Liver (tissue), 9 donors: ENCODE data around the gene NFKBIB. TPM values are rescaled to one million over a fixed set of nuclear protein-coding genes. Genes with fewer than 3 reads are reported as not detected.

Source experiments
- DNase-seq: peaks from one replicate; pipeline ENCODE4 v3.0.0-alpha.2; 2017; ENCODE audit warnings: low spot score
- H3K27ac ChIP-seq, 2 donors: one replicate each; pipeline ENCODE4 v1.7.0; 2013; ENCODE audit warnings: inconsistent platforms in 2 of 2, low read length in 2 of 2, control low read depth in 1 of 2, low read depth in 1 of 2, mild to moderate bottlenecking in 1 of 2
- H3K27me3 ChIP-seq, 4 donors: one replicate each; pipeline versions ENCODE4 v1.6.1 to v1.7.0; 2013; ENCODE audit warnings: low read length in 3 of 4, inconsistent platforms in 1 of 4, mild to moderate bottlenecking in 1 of 4, moderate library complexity in 1 of 4; ENCODE audit not compliant: control insufficient read depth in 4 of 4, insufficient read depth in 4 of 4
- H3K36me3 ChIP-seq, 4 donors: one replicate each; pipeline versions ENCODE4 v1.6.1 to v1.7.0; 2013; ENCODE audit warnings: low read length in 3 of 4, mild to moderate bottlenecking in 3 of 4, low read depth in 1 of 4, moderate library complexity in 1 of 4; ENCODE audit not compliant: control insufficient read depth in 4 of 4, insufficient read depth in 3 of 4
- H3K4me1 ChIP-seq, 4 donors: one replicate each; pipeline versions ENCODE4 v1.6.1 to v1.7.0; 2013; ENCODE audit warnings: low read length in 3 of 4, mild to moderate bottlenecking in 3 of 4, moderate library complexity in 1 of 4; ENCODE audit not compliant: control insufficient read depth in 4 of 4, insufficient read depth in 4 of 4
- H3K4me3 ChIP-seq, 3 donors: one replicate each; pipeline versions ENCODE4 v1.6.1 to v1.7.0; 2013; ENCODE audit warnings: low read length in 3 of 3, control low read depth in 1 of 3, low read depth in 1 of 3, mild to moderate bottlenecking in 1 of 3
- H3K9ac ChIP-seq, 2 donors: one replicate each; pipeline ENCODE4 v1.7.0; 2013; ENCODE audit warnings: low read length in 2 of 2, mild to moderate bottlenecking in 2 of 2, moderate library complexity in 2 of 2, control low read depth in 1 of 2, low read depth in 1 of 2
- H3K9me3 ChIP-seq, 4 donors: one replicate each; pipeline versions ENCODE4 v1.6.1 to v1.7.0; 2013; ENCODE audit warnings: low read length in 3 of 4; ENCODE audit not compliant: control insufficient read depth in 4 of 4
- FOXA1 ChIP-seq: IDR thresholded peaks from 2 replicates; pipeline ENCODE4 v1.6.1; 2016; ENCODE audit warnings: antibody characterized with exemption
- FOXA2 ChIP-seq: IDR thresholded peaks from 2 replicates; pipeline ENCODE4 v1.6.1; 2016; ENCODE audit warnings: antibody characterized with exemption
- GABPA ChIP-seq, 2 donors: IDR thresholded peaks in 1 of 2; conservative IDR thresholded peaks in 1 of 2; 2 replicates each; pipeline ENCODE4 v1.6.1; 2016; ENCODE audit warnings: antibody characterized with exemption in 2 of 2, mild to moderate bottlenecking in 1 of 2, moderate library complexity in 1 of 2
- HNF4A ChIP-seq, 2 donors: conservative IDR thresholded peaks; 2 replicates each; pipeline ENCODE4 v1.6.1; 2016; ENCODE audit warnings: antibody characterized with exemption in 2 of 2, mild to moderate bottlenecking in 2 of 2
- HNF4G ChIP-seq: IDR thresholded peaks from 2 replicates; pipeline ENCODE4 v1.6.1; 2016; ENCODE audit warnings: antibody characterized with exemption
- JUND ChIP-seq, 2 donors: IDR thresholded peaks; 2 replicates each; pipeline ENCODE4 v1.6.1; 2016; ENCODE audit warnings: antibody characterized with exemption in 2 of 2
- NR2F2 ChIP-seq: IDR thresholded peaks from 2 replicates; pipeline ENCODE4 v1.6.1; 2016; ENCODE audit warnings: antibody characterized with exemption
- RAD21 ChIP-seq, 2 donors: IDR thresholded peaks; 2 replicates each; pipeline ENCODE4 v1.6.1; 2016; ENCODE audit warnings: antibody characterized with exemption in 2 of 2, mild to moderate bottlenecking in 2 of 2
- RXRA ChIP-seq, 2 donors: IDR thresholded peaks; 2 replicates each; pipeline ENCODE4 v1.6.1; 2017 to 2018; ENCODE audit warnings: antibody characterized with exemption in 2 of 2, mild to moderate bottlenecking in 1 of 2
- SP1 ChIP-seq: IDR thresholded peaks from 2 replicates; pipeline ENCODE4 v1.6.1; 2018; ENCODE audit warnings: antibody characterized with exemption, mild to moderate bottlenecking
- TAF1 ChIP-seq: conservative IDR thresholded peaks from 2 replicates; pipeline ENCODE4 v1.6.1; 2016; ENCODE audit warnings: antibody characterized with exemption, mild to moderate bottlenecking
- WGBS: extraction: QIAGEN DNeasy Blood & Tissue Kit; methylation state at CpG from one replicate; pipeline ENCODE4 v1.1.7; 2013; 5-methylcytosine and 5-hydroxymethylcytosine counted together
- polyA plus RNA-seq, 2 donors: library from polyadenylated mRNA; stranded (reverse) in 1 of 2; unstranded in 1 of 2; fragments of 200-250 nt in 1 of 2; fragments of >200 nt in 1 of 2; fragmentation: Nextera tagmentation in 1 of 2; extraction: Ambion mirVana in 1 of 2; gene quantifications; one replicate each; pipeline versions ENCODE4 v1.2.1 to v1.2.3, GENCODE V29; 2013 to 2015
- total RNA-seq, 2 donors: library from RNA; depleted of rRNA; stranded (reverse); fragments of >200 nt; gene quantifications; one replicate each; pipeline ENCODE4 v1.2.3, GENCODE V29; 2014
- TF ChIP-seq, protein P1 (sequence below): IDR thresholded peaks from 2 replicates; pipeline ENCODE4 v1.6.1; 2016; ENCODE audit warnings: antibody characterized with exemption
- TF ChIP-seq, protein P2 (sequence below): IDR thresholded peaks from 2 replicates; pipeline ENCODE4 v1.6.1; 2016; ENCODE audit warnings: antibody characterized with exemption, mild to moderate bottlenecking
- TF ChIP-seq, protein P3 (sequence below): IDR thresholded peaks from 2 replicates; pipeline ENCODE4 v1.6.1; 2016; ENCODE audit warnings: antibody characterized with exemption
- TF ChIP-seq, protein P4 (sequence below): IDR thresholded peaks from 2 replicates; pipeline ENCODE4 v1.6.1; 2016; ENCODE audit warnings: antibody characterized with exemption
- TF ChIP-seq, protein P5 (sequence below): fragments of 150-350 bp; IDR thresholded peaks from 2 replicates; pipeline ENCODE4 v1.5.1; 2017; ENCODE audit warnings: improper control_type of control experiment, low read depth, low read length; ENCODE audit not compliant: missing input control
- donor health status: healthy.
- donor health status: healthy.
- donor health status: healthy.
- donor health status: healthy.
- donor health status: healthy.

NFKBIB gene
- total and polyA plus RNA-seq, 4 donors = 8.0 to 25.4 (median 14.9) TPM

DNA sequence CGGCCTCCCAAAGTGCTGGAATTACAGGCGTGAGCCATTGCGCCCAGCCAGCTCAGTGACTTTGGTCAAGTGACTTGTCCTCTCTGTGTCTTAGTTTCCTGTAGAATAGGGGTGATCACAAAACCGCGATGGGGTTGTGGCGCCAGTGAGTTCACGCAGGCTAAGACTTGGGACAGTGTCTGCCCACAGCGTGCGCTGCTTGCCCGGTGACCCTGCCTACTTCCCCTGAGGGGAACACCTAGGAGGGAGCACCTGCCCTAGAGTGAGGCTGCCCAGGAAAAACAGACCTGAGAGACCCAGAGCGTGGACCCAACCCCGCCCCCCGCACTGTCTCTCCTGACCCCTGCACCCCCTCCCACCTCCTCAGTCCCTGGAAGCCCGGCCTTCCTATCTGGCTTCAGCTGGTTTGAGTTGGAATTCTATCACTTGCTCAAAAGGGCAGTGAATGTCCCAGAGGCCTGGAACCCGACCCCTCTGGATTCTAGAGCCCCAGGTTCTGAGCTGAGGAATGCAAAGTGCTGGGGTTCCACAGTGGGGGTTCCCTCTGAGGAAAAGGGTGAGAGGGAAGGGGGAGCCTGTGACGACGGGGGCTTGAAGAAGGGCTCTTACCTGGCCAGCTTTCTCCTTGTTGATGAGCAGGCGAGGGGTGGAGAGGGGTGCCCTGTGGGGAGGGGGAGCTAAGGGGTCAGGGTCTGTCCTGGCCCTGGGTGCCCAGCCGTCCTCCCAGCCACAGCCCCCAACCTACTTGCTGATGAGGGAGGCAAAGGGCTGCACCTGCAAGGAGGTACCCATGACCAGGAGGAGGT is 19.5 kb upstream of the NFKBIB start:
- Histone ChIP-seq H3K36me3 (peaks cover 6 to 20% (median 7%) of the 10 kb centered on the region in 4 donors), H3K4me3 (no peak overlapping the region), H3K4me1 (peaks cover 0 to 3% (median 0%) of the 10 kb centered on the region in 4 donors), H3K27ac (no peak overlapping the region), H3K9ac (no peak overlapping the region), H3K27me3 (no peaks in the 10 kb centered on the region), H3K9me3 (no peaks in the 10 kb centered on the region)
- TF ChIP-seq TAF1 (no peak), HNF4A (conservative IDR thresholded peaks at IDR 0.05) (no peak), NR2F2 (no peak), RXRA (IDR thresholded peaks at IDR 0.05) (no peak), SP1 (no peak), RAD21 (IDR thresholded peaks at IDR 0.05) (no peak), GABPA (IDR thresholded peaks at IDR 0.05 in 1 of 2, conservative IDR thresholded peaks at IDR 0.05 in 1 of 2) (no peak), HNF4G (no peak), FOXA2 (no peak), JUND (IDR thresholded peaks at IDR 0.05) (no peak), FOXA1 (no peak)
- TF ChIP-seq, protein P1, sequence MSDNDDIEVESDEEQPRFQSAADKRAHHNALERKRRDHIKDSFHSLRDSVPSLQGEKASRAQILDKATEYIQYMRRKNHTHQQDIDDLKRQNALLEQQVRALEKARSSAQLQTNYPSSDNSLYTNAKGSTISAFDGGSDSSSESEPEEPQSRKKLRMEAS = no peak
- TF ChIP-seq, protein P2, sequence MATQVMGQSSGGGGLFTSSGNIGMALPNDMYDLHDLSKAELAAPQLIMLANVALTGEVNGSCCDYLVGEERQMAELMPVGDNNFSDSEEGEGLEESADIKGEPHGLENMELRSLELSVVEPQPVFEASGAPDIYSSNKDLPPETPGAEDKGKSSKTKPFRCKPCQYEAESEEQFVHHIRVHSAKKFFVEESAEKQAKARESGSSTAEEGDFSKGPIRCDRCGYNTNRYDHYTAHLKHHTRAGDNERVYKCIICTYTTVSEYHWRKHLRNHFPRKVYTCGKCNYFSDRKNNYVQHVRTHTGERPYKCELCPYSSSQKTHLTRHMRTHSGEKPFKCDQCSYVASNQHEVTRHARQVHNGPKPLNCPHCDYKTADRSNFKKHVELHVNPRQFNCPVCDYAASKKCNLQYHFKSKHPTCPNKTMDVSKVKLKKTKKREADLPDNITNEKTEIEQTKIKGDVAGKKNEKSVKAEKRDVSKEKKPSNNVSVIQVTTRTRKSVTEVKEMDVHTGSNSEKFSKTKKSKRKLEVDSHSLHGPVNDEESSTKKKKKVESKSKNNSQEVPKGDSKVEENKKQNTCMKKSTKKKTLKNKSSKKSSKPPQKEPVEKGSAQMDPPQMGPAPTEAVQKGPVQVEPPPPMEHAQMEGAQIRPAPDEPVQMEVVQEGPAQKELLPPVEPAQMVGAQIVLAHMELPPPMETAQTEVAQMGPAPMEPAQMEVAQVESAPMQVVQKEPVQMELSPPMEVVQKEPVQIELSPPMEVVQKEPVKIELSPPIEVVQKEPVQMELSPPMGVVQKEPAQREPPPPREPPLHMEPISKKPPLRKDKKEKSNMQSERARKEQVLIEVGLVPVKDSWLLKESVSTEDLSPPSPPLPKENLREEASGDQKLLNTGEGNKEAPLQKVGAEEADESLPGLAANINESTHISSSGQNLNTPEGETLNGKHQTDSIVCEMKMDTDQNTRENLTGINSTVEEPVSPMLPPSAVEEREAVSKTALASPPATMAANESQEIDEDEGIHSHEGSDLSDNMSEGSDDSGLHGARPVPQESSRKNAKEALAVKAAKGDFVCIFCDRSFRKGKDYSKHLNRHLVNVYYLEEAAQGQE = no peak
- TF ChIP-seq, protein P3, sequence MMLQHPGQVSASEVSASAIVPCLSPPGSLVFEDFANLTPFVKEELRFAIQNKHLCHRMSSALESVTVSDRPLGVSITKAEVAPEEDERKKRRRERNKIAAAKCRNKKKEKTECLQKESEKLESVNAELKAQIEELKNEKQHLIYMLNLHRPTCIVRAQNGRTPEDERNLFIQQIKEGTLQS = no peak
- TF ChIP-seq, protein P4, sequence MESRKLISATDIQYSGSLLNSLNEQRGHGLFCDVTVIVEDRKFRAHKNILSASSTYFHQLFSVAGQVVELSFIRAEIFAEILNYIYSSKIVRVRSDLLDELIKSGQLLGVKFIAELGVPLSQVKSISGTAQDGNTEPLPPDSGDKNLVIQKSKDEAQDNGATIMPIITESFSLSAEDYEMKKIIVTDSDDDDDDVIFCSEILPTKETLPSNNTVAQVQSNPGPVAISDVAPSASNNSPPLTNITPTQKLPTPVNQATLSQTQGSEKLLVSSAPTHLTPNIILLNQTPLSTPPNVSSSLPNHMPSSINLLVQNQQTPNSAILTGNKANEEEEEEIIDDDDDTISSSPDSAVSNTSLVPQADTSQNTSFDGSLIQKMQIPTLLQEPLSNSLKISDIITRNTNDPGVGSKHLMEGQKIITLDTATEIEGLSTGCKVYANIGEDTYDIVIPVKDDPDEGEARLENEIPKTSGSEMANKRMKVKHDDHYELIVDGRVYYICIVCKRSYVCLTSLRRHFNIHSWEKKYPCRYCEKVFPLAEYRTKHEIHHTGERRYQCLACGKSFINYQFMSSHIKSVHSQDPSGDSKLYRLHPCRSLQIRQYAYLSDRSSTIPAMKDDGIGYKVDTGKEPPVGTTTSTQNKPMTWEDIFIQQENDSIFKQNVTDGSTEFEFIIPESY = no peak
- TF ChIP-seq, protein P5, sequence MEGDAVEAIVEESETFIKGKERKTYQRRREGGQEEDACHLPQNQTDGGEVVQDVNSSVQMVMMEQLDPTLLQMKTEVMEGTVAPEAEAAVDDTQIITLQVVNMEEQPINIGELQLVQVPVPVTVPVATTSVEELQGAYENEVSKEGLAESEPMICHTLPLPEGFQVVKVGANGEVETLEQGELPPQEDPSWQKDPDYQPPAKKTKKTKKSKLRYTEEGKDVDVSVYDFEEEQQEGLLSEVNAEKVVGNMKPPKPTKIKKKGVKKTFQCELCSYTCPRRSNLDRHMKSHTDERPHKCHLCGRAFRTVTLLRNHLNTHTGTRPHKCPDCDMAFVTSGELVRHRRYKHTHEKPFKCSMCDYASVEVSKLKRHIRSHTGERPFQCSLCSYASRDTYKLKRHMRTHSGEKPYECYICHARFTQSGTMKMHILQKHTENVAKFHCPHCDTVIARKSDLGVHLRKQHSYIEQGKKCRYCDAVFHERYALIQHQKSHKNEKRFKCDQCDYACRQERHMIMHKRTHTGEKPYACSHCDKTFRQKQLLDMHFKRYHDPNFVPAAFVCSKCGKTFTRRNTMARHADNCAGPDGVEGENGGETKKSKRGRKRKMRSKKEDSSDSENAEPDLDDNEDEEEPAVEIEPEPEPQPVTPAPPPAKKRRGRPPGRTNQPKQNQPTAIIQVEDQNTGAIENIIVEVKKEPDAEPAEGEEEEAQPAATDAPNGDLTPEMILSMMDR = no peak
- WGBS = 95% methylated on average over 19 of the region's 19 CpGs
- DNase-seq = no peak
